Neuronal stem cell (in vitro differentiated cells): ENCODE measurements around the gene FOXO1.

Experiments used
- DNase-seq: peaks from one replicate; pipeline ENCODE4 v3.0.0-alpha.2; 2013; ENCODE audit warnings: low spot score
- H2AFZ ChIP-seq: one replicate; pipeline ENCODE4 v1.6.1; 2013; ENCODE audit warnings: mild to moderate bottlenecking, low read length, inconsistent platforms
- H2AK5ac ChIP-seq: 2 replicates; pipeline ENCODE4 v1.6.1; 2013; ENCODE audit warnings: low read depth, mild to moderate bottlenecking, inconsistent platforms, low read length, moderate library complexity, mixed read lengths
- H2BK120ac ChIP-seq: 2 replicates; pipeline ENCODE4 v1.6.1; 2013; ENCODE audit warnings: low read depth, mild to moderate bottlenecking, inconsistent platforms, low read length, moderate library complexity, mixed read lengths
- H2BK12ac ChIP-seq: one replicate; pipeline ENCODE4 v1.6.1; 2013; ENCODE audit warnings: low read length, inconsistent platforms
- H2BK15ac ChIP-seq: 2 replicates; pipeline ENCODE4 v1.6.1; 2013; ENCODE audit warnings: mild to moderate bottlenecking, low read length, inconsistent platforms, mixed read lengths
- H2BK5ac ChIP-seq: one replicate; pipeline ENCODE4 v1.6.1; 2013; ENCODE audit warnings: inconsistent platforms, mild to moderate bottlenecking, low read length, moderate library complexity
- H3K14ac ChIP-seq: one replicate; pipeline ENCODE4 v1.6.1; 2013; ENCODE audit warnings: low read length, inconsistent platforms
- H3K18ac ChIP-seq: 2 replicates; pipeline ENCODE4 v1.6.1; 2013; ENCODE audit warnings: low read length, inconsistent platforms
- H3K23ac ChIP-seq: 2 replicates; pipeline ENCODE4 v1.6.1; 2013; ENCODE audit warnings: low read depth, mild to moderate bottlenecking, mixed read lengths, low read length, inconsistent platforms; ENCODE audit not compliant: poor library complexity
- H3K27ac ChIP-seq: replicated peaks from 3 replicates; pipeline ENCODE4 v1.5.1; 2013; ENCODE audit warnings: low read length, inconsistent platforms
- H3K27me3 ChIP-seq, 3 experiments: 2 replicates each; pipeline ENCODE4 v1.6.1; 2013; ENCODE audit warnings: low read length in 3 of 3, mild to moderate bottlenecking in 2 of 3, inconsistent platforms in 1 of 3, low read depth in 1 of 3, mixed read lengths in 1 of 3, moderate library complexity in 1 of 3; ENCODE audit not compliant: control insufficient read depth in 3 of 3, insufficient read depth in 3 of 3
- H3K36me3 ChIP-seq, 2 donors: replicated peaks in 1 of 2; 2 replicates each; pipeline ENCODE4 v1.6.1; 2013; ENCODE audit warnings: low read length in 2 of 2; ENCODE audit not compliant: control insufficient read depth in 2 of 2, insufficient read depth in 2 of 2
- H3K4ac ChIP-seq: 2 replicates; pipeline ENCODE4 v1.6.1; 2013; ENCODE audit warnings: inconsistent platforms, mild to moderate bottlenecking, low read length, moderate library complexity
- H3K4me1 ChIP-seq, 2 donors: 1 replicate in 1 of 2; 2 replicates in 1 of 2; pipeline ENCODE4 v1.6.1; 2013; ENCODE audit warnings: low read length in 2 of 2, low read depth in 1 of 2; ENCODE audit not compliant: control insufficient read depth in 2 of 2, insufficient read depth in 1 of 2
- H3K4me2 ChIP-seq: one replicate; pipeline ENCODE4 v1.6.1; 2013; ENCODE audit warnings: mild to moderate bottlenecking, low read length, inconsistent platforms; ENCODE audit not compliant: insufficient read depth, poor library complexity, severe bottlenecking
- H3K4me3 ChIP-seq, 2 donors: 2 replicates each; pipeline ENCODE4 v1.5.1; 2013; ENCODE audit warnings: low read length in 2 of 2, mild to moderate bottlenecking in 2 of 2, inconsistent platforms in 1 of 2, moderate library complexity in 1 of 2
- H3K79me1 ChIP-seq: one replicate; pipeline ENCODE4 v1.6.1; 2013; ENCODE audit warnings: low read depth, mild to moderate bottlenecking, inconsistent platforms, low read length, moderate library complexity
- H3K9ac ChIP-seq: one replicate; pipeline ENCODE4 v1.6.1; 2013; ENCODE audit warnings: mild to moderate bottlenecking, low read depth, low read length, inconsistent platforms; ENCODE audit not compliant: poor library complexity
- H3K9me3 ChIP-seq, 2 donors: replicated peaks in 1 of 2; 2 replicates each; pipeline versions ENCODE3 to v1.6.1; 2013; ENCODE audit warnings: low read length in 2 of 2, mild to moderate bottlenecking in 2 of 2, inconsistent platforms in 1 of 2, low read depth in 1 of 2, mixed read lengths in 1 of 2, moderate library complexity in 1 of 2; ENCODE audit not compliant: control insufficient read depth in 2 of 2, insufficient read depth in 1 of 2
- H4K8ac ChIP-seq: one replicate; pipeline ENCODE4 v1.6.1; 2013; ENCODE audit warnings: low read depth, mild to moderate bottlenecking, inconsistent platforms, low read length, moderate library complexity
- H4K91ac ChIP-seq: one replicate; pipeline ENCODE4 v1.6.1; 2013; ENCODE audit warnings: low read length, low read depth, mild to moderate bottlenecking, inconsistent platforms; ENCODE audit not compliant: poor library complexity
- WGBS, 2 donors: extraction: QIAGEN DNeasy Blood & Tissue Kit; methylation state at CpG; one replicate each; pipeline ENCODE4 v1.1.7; 2013; ENCODE audit warnings: missing lambda C conversion rate in 2 of 2, mixed read lengths in 1 of 2; ENCODE audit not compliant: insufficient read length in 2 of 2, insufficient replicate concordance in 1 of 2; ENCODE audit errors: extremely low coverage in 2 of 2; 5-methylcytosine and 5-hydroxymethylcytosine counted together

FOXO1 gene

GRCh38 chr13:40676007-40676406, 9.6 kb upstream of the FOXO1 start:
- no peak overlapping the region for H2AK5ac ChIP-seq
- H3K4ac ChIP-seq = no peak overlapping the region
- H3K23ac ChIP-seq = no peak overlapping the region
- H4K91ac ChIP-seq = no peak overlapping the region
- H2BK12ac ChIP-seq = no peak overlapping the region
- H2BK5ac ChIP-seq = no peak overlapping the region
- H3K18ac ChIP-seq = no peak overlapping the region
- no peak overlapping the region for H2AFZ ChIP-seq
- WGBS, 2 donors = no CpG with 5 or more reads among the region's 2 CpGs
- H3K4me2 ChIP-seq = no peak overlapping the region
- no peak overlapping the region for H3K4me3 ChIP-seq
- no peak overlapping the region for H2BK15ac ChIP-seq
- H3K36me3 ChIP-seq = no peaks in the 10 kb centered on the region
- no peak overlapping the region for H3K14ac ChIP-seq
- no peak overlapping the region for H3K9ac ChIP-seq
- DNase-seq = no peak
- no peaks in the 10 kb centered on the region for H3K4me1 ChIP-seq
- no peak overlapping the region for H3K27ac ChIP-seq
- H4K8ac ChIP-seq = no peak overlapping the region
- peaks cover 0 to 2% of the 10 kb centered on the region in 2 donors for H3K9me3 ChIP-seq
- no peaks in the 10 kb centered on the region for H3K27me3 ChIP-seq
- no peak overlapping the region for H2BK120ac ChIP-seq
- H3K79me1 ChIP-seq = no peaks in the 10 kb centered on the region

- H3K14ac ChIP-seq = no peak overlapping the region
Observed at GRCh38 chr13:40673414-40673813, 7.0 kb upstream of the FOXO1 start.

GRCh38 chr13:40672765-40673397, 6.4 kb upstream of the FOXO1 start:
- Histone ChIP-seq H3K36me3 (no peaks in the 10 kb centered on the region), H2BK15ac (no peak overlapping the region), H3K4me3 (no peak overlapping the region), H3K14ac (no peak overlapping the region), H3K23ac (no peak overlapping the region), H3K27ac (no peak overlapping the region), H4K91ac (no peak overlapping the region), H2BK120ac (no peak overlapping the region), H2AK5ac (no peak overlapping the region), H3K9ac (no peak overlapping the region), H3K79me1 (no peaks in the 10 kb centered on the region), H3K4ac (no peak overlapping the region), H3K4me1 (no peaks in the 10 kb centered on the region), H3K18ac (no peak overlapping the region), H4K8ac (no peak overlapping the region), H3K9me3 (no peaks in the 10 kb centered on the region), H3K4me2 (no peak overlapping the region), H2BK12ac (no peak overlapping the region), H2AFZ (no peak overlapping the region), H2BK5ac (no peak overlapping the region), H3K27me3 (no peaks in the 10 kb centered on the region)
- no peak for DNase-seq
- no CpG with 5 or more reads among the region's 4 CpGs for WGBS, 2 donors

More at GRCh38 chr13:40673414-40673813, 7.0 kb upstream of the FOXO1 start:
- H3K36me3 ChIP-seq = no peaks in the 10 kb centered on the region
- H3K9me3 ChIP-seq = no peaks in the 10 kb centered on the region
- no peak overlapping the region for H2BK120ac ChIP-seq
- no peak overlapping the region for H4K91ac ChIP-seq
- no peak overlapping the region for H4K8ac ChIP-seq
- no peak overlapping the region for H2BK15ac ChIP-seq
- H2AK5ac ChIP-seq = no peak overlapping the region
- no peak overlapping the region for H3K4me2 ChIP-seq
- H3K18ac ChIP-seq = no peak overlapping the region
- DNase-seq = no peak
- no peak overlapping the region for H3K27ac ChIP-seq
- H2BK5ac ChIP-seq = no peak overlapping the region
- H2AFZ ChIP-seq = no peak overlapping the region
- H3K4me3 ChIP-seq = no peak overlapping the region
- no peaks in the 10 kb centered on the region for H3K27me3 ChIP-seq
- H2BK12ac ChIP-seq = no peak overlapping the region
- H3K4me1 ChIP-seq = no peaks in the 10 kb centered on the region
- H3K23ac ChIP-seq = no peak overlapping the region
- no peak overlapping the region for H3K9ac ChIP-seq
- H3K79me1 ChIP-seq = no peaks in the 10 kb centered on the region
- H3K4ac ChIP-seq = no peak overlapping the region

DNA sequence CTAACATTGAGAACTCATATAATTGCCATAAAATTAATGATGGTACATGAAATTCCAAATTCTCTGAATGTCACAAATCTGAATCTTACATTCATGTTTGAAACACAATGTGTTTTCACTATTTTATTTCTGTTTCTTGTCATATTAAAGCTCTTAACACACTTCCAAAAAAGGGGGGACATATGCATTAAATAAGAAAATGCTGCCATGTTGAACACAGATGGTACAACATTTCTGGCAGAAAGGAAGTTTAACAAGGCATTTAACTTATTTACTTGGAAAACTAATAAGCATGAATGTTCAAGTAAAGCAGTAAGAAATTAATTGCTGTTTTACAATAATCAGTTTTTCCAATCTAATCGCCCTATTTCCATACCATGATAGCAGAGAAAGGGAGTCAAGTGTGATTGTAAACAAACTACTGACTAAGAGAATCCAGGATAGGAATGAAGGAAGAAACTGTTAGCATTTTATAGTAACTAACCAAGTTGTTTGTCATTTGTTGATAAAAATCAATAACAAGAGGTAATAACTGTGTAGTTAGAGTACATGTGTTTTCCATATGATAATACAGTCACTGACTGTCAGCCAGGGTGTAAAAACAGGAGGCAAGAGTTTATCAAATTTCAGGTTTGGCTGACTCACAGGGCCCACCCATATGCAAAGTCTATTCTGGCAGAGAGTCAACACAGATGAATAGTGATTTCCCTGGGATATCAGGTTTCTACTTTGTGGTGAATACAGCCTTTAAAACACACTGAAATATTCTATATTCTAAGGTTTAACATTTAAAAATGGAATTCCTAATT, 5.7 kb upstream of the FOXO1 start:
- H3K9me3 ChIP-seq = no peaks in the 10 kb centered on the region
- H3K27ac ChIP-seq = no peak overlapping the region

More for the DNA sequence above, 5.7 kb upstream of the FOXO1 start:
- Histone ChIP-seq H3K23ac (no peak overlapping the region), H4K91ac (no peak overlapping the region), H2BK5ac (no peak overlapping the region), H3K36me3 (no peaks in the 10 kb centered on the region), H2BK15ac (no peak overlapping the region), H3K4me1 (peaks cover 0 to 5% of the 10 kb centered on the region in 2 donors), H3K14ac (no peak overlapping the region), H3K4me3 (no peak overlapping the region), H3K9ac (no peak overlapping the region), H3K18ac (no peak overlapping the region), H2BK120ac (no peak overlapping the region), H4K8ac (no peak overlapping the region), H2BK12ac (no peak overlapping the region), H3K79me1 (no peaks in the 10 kb centered on the region), H3K4ac (no peak overlapping the region), H2AFZ (peak overlapping the region; percentile 50), H3K4me2 (no peak overlapping the region), H2AK5ac (no peak overlapping the region), H3K27me3 (peaks cover 0 to 6% (median 0%) of the 10 kb centered on the region in 3 experiments)
- WGBS, 2 donors = no CpG with 5 or more reads among the region's 1 CpG
- DNase-seq = no peak
